Left cardiac atrium (tissue), 4 donors: ENCODE results near the gene PRPF6. TPM values are rescaled to one million over a fixed set of nuclear protein-coding genes. Genes with fewer than 3 reads are reported as not detected.

Source experiments
- ATAC-seq, 2 donors: fragments of 200-7000 bp; cut with Tn5 transposase; one replicate each; pipeline ENCODE4 v1.9.1; 2020; ENCODE audit warnings: mild to moderate bottlenecking in 2 of 2, moderate library complexity in 2 of 2
- DNase-seq: peaks from one replicate; pipeline ENCODE4 v3.0.0-alpha.2; 2020
- intact Hi-C, 2 donors: fragments of 100-400 bp; cut with DNase I; formaldehyde crosslinking; loops; one replicate each; pipeline versions ENCODE4 v1.14.1 to v1.15.1; 2022 to 2023
- total RNA-seq, 2 donors: library from RNA; stranded (reverse); fragmentation: NEBNext Ultra II Directional; extraction: Animal tissue kit (Norgen Biotek cat#: 25700); gene quantifications; one replicate each; pipeline ENCODE4 v1.2.1, GENCODE V29; 2021
- donor health status: DM: no; HTN: yes; CAD: no.
- donor health status: DM: no; HTN: yes; CAD: no; lungs with severe emphysema.
- donor health status: DM: yes; HTN: yes; CAD: no.
- donor health status: Dilated cardiomyopathy.

The PRPF6 gene
- total RNA-seq, 2 donors from 2014 or later, result 38.8 to 43.9 TPM

DNA sequence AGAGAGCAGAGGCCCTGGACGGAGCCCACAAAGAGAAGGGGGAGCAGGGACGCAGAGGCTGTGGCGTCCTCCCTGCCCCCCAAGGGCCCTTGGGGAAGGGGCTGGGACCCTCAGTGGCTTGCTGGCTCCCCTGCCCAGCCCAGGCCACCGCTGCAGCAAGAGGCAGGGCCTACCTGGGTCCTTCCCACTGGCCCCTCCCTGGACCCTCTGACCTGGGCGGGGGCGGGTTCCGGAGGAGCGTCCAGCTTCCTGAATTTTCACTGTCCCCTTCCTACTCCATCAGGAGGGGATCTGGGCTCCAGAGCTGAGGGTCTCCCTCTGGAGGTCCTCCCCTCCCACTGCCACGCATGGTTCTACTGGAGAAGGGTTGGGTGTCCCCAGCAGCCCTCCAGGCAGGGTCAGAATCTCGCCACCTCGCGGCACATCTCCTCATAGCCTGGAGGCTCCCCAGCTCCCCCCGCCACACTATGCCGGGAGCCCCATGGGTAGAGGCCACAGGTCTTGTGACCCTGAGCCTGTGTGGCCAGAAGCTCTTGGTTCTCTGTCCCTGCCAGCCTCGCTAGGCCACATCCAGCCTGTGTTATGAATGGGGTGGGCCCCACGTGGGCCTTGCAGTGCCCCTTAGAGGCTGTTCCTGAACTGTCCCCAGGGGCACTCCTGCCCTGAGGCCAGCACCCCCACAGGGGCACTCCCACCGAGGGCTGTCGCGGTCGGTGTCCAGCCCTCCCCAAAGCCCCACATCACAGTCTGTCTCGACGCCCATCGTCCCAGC, 69.5 kb downstream of the PRPF6 start:
- DNase-seq (no peak), ATAC-seq (no peak)
- intact Hi-C loops, result no loop called here

DNA sequence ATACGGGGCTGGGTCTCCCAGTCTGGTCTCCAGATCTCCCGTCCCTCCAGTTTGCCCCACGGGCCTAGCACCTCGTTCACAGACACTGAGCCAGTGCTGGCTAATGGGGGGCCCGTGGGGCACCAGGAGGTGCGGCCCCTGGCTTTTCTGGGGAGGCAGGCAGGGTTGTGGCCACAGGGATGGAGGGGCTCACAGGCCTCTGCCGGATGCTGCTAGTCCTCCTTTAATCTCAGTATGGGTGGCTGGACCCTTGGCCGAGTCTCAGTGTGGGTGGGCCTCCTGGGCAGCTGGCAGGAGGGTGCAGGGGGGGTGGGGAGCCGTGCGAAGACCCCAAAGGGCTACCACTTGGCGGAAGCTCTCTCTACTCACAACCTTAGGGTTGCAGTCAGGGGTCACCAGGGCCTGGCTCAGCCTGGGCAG, 70.1 kb downstream of the PRPF6 start:
- ATAC-seq (no peak), DNase-seq (no peak)
- intact Hi-C loops, result no loop called here

DNA sequence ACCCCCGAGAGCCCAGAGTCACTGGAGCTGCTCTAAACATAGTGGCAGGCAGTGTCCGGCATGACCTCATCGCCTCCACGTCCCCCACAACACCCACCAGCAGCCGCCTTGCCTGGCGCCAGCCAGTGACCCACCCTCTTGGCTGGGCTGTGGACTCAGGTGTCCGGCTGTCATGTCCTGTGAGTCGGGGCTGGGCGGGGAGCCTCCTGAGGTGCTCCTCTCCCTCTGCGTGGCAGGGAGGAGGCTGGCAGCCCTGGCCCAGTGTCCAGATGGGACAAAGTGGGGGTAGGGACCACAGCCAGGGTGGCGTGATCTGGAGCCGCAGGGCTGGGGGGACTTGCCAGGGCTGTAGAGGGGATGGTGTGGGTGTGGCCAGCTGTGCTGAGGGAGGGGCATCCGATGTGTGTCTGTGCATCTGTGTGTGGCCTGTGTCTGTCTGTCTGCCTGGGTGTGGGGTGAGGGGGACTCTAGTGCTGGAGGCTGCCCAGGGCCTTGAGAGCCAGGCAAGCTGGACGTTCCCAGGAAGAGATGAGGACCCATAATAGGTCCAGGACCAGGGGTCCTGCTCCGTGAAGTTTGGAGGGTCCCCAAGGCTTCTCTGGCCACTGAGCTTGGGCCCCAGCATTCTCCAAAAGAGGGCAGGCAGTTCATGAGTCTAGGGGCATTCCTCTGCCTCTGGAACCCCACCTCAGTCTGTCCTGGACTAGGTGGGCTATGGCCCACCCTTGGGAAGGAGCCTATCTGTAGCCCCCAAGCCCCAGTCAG, 70.8 kb downstream of the PRPF6 start:
- ATAC-seq (peak; percentile 42 to 49), DNase-seq (peak; percentile 87)
- intact Hi-C loops, result no loop called here

DNA sequence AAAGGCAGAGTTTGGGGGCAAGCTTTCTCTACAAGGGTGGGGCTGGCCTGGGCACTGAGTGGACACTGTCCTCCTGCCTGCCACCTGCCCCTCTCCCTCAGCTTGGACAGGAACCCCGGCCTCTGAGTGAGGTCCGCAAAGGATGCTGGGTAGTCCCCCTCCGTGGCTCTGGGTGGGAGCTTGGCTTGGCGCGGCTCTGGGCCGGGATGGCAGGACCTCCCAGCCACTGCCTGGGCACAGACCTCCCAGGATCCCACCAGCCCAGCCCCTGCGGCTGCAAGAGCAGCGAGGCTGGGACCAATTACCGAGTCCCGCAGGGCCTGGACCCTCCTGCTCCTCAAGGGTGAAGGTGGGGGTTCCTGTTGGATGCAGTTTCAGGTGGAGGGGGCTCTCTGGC, 71.4 kb downstream of the PRPF6 start:
- intact Hi-C loops, result no loop called here
- no peak for ATAC-seq
- DNase-seq, result no peak

DNA sequence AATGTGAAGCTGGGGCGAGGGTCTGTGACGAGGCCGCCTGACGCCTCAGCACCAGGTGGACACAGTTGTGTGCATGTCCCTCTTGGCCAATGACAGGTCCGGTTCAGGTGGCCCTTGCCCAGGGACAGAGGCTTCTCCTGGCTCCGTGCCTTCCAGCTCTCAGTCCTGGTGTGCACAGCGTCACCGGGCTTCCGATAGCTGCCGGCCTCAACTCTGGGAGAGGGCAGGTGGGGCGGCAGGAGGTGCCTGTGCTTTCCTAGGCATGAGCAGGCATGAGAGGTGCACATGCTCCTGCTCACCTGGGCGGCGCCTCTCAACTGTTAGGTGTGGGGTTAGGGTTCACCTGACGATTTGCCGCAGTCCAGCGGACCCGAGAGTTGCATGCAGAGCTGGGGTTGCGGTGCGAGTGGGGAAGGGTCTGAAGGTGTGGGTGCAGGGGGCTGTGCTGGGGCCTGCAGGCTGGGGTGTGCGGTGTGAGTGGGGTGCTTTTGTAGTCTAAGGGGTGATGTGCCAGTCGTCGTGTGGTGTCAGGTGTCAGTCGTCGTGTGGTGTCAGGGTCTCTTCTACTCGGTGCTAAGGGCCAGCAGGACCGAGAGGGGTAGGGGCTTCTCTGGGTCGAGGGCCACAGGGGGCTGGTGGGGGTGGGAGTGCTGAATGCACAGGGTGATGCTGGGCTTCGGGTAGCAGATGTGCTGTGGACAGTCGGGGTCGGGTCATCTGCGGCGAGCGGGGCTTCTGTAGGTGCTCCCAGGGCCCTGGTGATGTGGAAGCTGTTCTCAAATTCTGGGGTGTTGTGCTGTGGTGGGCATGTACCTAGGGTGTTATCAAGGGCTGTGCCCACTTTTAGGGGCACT, 72.3 kb downstream of the PRPF6 start:
- intact Hi-C loops, result no loop called here
- no peak for DNase-seq
- ATAC-seq, result no peak

DNA sequence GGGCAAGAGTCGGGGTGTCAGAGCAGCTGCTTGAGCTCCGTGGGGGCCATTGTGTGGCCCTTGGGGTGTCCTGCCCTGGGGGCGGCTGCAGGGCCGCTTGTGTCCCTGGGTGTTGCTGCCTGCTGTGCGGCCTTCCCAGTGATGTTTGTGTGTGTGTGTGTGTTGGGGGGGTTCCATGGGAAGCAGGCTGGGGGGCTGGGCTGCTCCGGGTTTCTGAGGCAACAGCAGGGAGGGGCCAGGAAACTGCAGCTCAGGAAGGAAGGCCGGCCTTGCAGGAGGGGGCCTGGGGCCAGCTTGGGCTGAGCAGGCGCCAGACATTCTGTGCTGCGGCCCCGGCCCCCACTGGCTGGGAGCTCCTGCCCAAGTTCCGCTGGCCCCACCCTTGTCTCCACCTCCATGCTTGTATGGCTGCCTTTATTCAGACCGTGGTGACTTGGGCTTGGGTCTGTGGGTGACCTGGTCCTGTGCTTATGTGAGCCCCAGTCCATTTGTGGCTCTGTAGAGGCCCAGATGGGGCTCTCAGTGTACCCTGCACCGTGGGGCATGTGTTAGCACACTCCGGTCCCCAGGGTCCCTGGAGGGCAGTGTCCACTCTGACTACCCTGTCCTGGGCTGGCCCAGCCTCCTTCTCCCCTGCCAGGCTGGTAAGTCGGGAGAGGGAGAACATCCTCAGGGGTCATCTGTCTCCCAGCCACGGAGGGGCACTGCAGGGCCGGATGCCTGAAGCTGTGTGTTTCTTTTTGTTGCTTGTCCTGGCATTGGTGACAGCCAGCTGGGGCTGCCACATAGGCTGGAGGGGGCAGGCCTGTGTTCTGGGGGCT, 73.1 kb downstream of the PRPF6 start:
- DNase-seq (peak; percentile 88), ATAC-seq (peak; percentile 39 to 44)
- intact Hi-C loops, result no loop called here

DNA sequence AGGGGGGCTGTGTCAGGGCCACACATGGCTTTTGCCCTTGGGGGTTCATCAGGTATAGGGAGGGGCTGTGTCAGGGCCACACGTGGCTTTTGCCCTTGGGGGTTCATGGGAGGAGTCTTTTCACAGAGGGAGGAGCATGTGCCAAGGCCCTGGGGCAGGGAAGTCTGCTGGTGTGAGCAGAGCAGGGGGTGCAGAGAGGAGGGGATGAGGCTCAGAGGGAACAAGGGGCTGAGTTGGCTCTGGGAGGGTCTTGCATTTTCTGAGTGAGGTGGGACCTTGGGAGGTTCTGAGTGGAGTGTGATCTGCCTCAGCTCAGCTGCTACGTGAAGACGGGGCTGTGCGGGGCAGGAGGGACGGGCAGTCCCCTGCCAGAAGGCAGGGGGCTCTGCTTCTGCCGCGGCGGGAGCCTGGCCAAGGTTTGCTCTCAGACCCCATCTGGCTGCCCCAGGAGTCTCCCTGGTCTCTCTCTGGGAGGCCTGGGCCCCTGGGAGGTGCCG, 74.5 kb downstream of the PRPF6 start:
- DNase-seq (no peak), ATAC-seq (no peak)
- intact Hi-C loops, result loop anchor here in 1 of 2 donors (5.0 kb wide), 1 partner anchor 73 kb away; the partner anchor contains the start of gene PRPF6

DNA sequence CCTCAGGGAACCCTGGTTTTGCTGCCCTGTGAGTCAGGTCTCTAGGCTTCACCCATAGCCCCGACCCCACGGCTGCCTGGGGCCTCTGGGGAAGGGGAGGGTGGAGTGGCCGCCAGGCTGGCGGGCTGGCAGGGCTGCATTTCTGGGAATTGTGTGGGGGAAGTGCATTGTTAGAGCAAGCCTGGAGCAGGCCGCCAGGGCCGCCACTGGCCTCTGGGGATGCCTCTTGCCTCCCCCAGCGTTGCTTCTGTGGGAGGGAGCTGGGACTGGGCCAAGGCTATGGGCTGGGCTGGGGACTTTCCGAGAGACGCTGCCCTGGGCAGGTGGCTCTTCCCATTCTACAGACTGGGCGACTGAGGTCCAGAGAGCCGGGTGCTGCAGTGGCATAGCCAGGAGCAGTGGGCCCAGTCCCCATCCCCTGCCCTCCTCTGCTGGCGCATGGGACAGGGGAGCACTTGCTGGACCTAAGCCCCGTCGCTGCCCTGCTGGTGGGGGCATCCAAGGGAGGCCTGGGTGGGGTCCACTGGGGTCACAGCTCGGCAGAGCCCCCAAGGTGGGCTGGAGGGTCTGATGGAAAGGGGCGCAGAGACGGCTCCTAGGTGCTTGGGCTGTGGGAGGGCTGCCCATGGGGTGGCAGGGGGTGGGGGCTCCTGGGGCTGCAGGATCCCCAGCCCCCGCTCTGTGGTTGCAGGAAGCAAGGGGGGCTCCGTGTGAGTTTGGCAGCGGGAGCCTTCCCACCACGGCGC, 75.1 kb downstream of the PRPF6 start:
- ATAC-seq (peak; percentile 10 to 22), DNase-seq (peak; percentile 85)
- intact Hi-C loops, result loop anchor here in 1 of 2 donors (5.0 kb wide), 1 partner anchor 74 kb away; the partner anchor contains the start of gene PRPF6

DNA sequence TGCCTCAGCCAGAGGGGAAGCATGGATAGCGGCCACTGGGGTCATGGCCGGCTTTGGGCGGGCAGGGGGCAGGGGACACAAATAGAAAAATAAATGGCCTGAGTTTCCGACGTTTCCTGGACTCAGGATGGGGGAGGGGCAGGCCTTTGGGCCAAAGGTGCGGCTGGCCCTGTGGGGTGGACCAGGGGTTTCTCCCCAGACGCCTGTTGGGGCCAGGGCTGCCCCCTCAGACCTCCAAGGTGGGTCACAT, 75.6 kb downstream of the PRPF6 start:
- intact Hi-C loops, result loop anchor here in 1 of 2 donors (5.0 kb wide), 1 partner anchor 74 kb away; the partner anchor contains the start of gene PRPF6
- DNase-seq (no peak), ATAC-seq (peak in 1 of 2 donors; percentile 12)

DNA sequence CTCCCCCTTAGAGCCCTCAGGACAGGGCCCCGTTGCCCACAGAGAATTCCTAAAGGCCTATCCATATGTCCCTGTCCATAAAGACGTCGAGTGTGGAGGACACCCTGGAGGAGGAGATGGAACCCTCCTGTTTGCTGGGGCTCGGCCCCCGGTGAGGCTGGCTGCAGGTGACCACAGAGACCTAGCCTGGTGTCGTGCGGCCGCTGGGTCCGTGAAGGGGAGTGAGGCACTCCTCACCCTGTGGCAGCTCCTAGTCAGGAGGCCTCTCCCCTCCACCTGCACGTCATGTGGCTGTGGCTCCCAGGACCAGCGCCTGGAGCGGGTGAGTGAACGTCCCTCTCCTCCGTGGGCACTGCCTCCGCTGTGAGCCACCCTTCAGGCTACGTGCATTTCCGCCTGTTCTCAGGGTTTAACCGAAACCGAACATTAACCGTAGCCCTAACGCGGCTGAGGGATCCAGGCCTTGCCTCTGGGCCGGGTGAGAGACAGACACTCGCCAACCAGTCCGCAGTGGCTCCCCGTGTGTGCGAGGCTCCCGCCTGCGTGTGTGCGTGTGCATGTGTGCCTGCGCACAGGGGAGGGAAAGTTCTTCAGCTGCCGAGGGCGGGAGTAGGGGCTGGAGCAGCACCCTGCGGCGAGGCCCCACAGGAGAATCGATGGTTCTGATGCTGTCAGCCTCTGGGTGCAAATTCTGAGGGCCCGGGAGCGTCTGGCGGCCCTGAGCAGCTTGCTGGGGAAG, 76.1 kb downstream of the PRPF6 start:
- DNase-seq, result no peak
- peak in 1 of 2 donors; percentile 3 for ATAC-seq
- intact Hi-C loops, result loop anchor here in 1 of 2 donors (5.0 kb wide), 1 partner anchor 75 kb away; the partner anchor contains the start of gene PRPF6

DNA sequence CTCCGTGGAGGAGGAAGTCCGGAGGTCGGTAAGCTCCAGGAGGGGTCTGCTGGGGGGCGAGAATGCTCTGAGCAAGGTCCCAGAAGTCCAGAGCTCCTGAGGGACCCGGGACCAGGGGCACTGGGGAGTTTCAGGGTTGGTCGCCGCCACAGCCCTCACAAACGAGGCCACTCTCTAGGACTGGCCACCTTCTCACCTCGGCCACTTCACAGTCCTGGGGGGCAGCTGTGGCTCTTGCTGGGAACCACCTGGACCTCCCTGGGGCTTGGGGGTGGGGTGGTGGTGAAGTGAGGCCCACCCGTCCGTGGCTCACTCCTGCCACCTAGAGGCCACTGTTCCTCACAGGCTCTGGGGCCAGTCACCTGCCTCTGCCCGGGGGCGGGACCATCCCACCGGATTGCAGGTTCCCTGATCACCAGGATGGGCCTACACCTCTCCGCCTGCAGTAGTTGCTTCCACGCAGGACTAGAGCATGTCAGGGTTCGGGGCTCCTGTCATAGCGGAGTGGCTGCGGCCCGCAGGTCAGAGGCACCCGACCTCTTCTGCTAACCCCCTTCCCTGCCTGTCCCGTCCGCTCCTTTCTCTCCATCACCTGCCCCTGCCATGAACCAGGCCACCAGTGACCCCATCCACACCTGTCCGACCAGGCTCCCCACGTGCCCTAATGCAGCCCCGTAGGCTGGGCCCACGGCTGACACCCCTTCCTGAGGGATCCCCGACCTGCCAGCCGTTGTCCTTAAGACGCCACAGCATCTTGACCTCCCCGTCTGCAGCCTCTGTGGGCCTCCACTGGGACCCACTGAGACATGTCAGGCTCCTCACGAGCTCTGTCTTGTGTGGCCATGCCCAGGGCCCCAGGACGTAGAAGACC, 76.9 kb downstream of the PRPF6 start:
- ATAC-seq (peak; percentile 48 to 54), DNase-seq (peak; percentile 88)
- intact Hi-C loops, result loop anchor here in 1 of 2 donors (5.0 kb wide), 1 partner anchor 76 kb away; the partner anchor contains the start of gene PRPF6

DNA sequence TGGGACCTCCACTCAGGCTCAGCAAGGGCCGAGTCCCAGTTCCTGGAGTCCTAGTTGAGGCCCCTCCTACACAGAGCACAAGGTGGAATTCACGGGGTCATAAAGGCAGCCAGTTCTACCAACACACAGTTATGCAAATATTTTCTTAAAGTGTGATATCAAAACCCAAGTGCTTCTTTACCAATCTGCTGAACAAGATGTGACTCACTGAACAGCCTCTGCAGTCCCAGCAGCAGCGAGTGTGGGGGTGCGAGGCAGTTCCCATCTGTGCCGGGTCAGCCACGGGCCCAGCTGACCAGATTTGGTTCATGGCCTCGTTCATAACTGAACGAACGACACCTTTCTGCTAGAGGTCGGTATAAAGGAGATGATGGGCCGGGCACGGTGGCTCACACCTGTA, 77.6 kb downstream of the PRPF6 start:
- intact Hi-C loops, result loop anchor here in 1 of 2 donors (5.0 kb wide), 1 partner anchor 76 kb away; the partner anchor contains the start of gene PRPF6
- DNase-seq (no peak), ATAC-seq (no peak)

DNA sequence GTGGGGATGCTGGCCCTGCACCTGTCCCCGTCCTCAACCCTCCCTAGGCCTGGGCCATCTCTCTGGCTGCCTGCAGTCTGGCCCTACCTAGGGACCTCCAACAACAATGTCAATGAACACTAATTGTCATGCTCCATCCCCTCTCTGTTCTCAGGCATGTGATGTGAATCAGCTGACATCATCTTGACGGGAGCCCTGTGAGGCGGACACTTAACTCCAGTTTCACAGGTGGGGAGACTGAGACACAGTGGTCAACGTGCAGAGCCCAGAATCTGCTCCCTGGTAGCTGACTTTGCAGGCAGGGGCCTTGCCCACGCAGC, 81.3 kb downstream of the PRPF6 start:
- ATAC-seq, result no peak
- DNase-seq, result no peak
- intact Hi-C loops, result no loop called here

DNA sequence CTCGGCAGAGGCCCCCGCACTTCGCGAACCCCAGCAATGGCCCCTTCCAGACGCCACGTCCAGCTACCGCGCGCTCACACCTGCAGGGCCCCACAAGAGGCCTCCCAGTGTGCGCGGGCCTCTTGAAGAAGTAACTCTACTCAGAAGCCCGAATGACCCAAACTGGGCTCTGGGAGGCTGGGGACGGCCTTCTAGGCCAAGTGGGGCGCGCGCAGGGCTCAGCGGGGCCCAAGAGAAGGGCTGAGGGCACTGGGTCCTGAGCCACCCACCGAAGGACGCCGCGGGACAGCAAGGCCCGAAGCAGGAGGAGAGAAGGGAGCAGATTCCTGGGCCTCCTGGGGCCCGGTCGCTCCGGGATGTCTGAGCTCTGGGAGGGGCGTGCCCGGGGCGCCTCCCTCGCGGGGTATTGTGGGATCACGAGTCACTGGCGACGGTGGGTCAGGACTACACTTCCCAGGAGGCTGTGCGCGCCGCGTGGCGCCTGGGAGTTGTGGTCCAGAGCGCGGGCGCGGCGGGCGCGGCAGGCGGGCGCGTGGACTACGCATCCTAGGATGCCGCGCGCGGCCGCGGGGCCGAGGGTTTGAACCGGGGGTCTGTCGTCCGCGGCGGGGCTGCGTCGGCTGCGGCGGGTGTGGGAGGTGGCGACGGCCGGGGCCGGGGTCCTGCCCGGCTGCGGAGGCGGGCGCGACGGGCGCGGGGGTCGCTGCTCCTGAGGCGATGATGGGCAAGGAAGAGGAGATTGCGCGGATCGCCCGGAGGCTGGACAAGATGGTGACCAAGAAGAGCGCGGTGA, 81.9 kb downstream of the PRPF6 start, which contains the start of gene TCEA2:
Gene TCEA2, plus strand, starts transcription at position 603 of the 793 bp plus-strand sequence. Its CDS starts 115 bp downstream, at position 718.
- DNase-seq (peak; percentile 99), ATAC-seq (peak; percentile 95 to 96)
- intact Hi-C loops, result no loop called here

DNA sequence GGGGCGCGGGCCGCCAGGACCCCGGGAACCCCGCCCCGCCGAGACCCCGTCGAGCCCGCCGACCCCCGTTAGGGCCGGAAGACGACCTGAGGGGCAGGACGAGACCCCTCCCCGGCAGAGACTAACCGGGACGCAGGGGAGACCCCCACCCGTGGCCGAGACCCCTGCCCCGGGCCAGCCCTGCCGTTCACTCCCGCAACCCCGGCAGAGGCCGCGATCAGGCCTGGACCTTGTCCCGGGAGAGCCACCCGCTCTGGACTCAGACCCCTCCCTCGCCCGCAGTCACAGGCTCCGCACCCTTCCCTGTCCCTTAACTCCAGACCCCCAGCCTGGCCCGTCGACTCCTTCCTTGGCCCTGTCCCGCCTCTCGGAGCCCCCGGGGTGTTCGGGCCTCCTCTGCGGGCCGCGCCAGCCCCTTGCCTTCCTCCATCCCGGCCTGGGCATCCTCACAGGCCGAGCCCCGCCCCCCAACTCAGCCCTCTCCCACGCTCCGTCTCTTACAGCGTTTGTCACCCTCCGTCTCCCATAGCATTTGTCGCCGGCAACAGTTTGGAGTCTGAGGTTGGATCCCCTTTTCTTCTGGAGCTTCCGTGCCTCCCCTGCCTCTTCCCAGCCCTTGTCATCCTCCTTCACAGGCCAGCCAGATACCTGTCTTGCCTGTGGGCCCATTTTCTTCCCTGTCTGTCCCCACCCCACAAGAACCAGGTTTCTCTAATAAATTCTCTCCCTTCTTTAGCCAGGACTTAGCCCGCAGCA, 82.6 kb downstream of the PRPF6 start:
- intact Hi-C loops, result no loop called here
- ATAC-seq, result peak; percentile 16 to 23
- DNase-seq, result no peak
